Activated effector memory CD4-positive, alpha-beta T cell treated with Interleukin-2 at 50 U/mL for 16 hours (primary cell): ENCODE measurements around the gene PDE1C.

ENCODE experiments used
- DNase-seq: peaks from one replicate; pipeline ENCODE4 v3.0.0-alpha.2; 2020

PDE1C gene

DNA sequence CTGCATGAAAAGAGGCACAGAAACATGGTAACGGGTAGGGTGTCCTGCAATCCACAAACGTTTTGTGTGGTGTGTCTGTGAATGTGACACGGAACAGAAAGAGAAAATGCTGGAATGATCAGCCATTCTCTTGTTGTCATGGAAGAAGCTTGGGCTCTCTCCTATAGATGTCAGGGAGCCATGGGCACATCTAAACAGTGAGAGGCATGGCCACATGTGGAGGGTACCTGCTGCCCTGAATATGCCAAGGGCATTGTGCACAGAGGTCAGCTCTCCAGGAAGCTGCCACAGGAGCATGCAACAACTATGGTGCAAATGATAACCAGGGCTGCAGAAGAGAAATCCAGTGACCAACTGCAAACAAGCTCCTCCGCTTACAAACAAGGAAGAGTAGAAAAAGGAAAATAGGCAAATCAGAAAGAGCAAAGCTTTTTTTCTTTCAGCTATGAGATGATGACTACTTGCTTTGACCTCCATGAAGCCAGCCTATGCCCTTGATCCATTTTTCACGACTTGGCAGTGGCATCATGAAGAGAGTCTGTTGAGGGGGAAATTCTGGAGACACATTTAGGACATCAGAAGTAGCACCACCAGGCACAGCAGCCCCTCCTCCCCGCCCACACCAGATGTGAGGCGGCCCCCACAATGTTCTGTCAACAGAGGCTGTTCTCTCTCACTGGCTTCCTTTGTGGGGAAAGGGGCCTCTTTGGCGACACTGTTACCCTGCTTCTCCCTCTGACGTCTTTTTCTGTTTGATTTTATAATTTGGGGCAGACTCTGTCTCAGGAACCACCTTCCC is 4.8 kb upstream of the PDE1C start:
- DNase-seq, result no peak

DNA sequence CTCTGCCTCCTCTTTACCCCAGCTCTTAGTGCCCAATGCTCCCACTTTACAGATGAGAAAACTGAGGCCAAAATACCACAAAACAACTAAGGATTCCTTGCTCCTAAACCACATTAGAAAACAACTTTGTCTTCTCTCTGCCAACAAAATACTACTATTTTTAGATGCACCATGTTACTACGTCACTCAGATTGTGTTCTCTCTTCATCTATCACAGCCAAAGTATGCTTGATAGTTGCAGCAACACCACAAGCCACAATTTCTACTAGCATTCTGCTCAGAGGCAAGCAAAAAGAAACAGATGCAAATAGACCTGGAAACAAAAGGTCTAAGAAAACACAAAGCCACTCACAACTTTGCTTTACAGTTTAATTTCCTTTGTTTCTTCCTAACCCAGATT is 3.3 kb upstream of the PDE1C start:
- no peak for DNase-seq

DNA sequence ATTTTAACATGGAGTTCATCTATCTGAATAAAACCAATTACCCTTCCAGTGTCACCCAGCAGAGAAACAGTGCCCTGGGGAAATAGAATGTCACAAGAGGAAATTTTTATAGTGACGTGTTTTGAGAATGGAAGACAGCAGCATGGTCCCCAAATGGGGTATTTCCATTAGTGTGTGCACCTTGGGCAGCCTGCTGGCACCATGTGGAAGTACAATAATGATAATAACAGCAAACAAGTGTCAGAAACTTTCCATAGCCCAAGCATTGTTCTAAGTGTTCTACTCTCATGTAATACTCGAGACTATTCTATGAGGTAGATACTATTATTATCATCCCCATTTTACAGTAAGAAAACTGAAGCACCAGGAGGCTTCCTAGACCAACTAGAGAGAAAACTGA is 2.2 kb upstream of the PDE1C start:
- no peak for DNase-seq

DNA sequence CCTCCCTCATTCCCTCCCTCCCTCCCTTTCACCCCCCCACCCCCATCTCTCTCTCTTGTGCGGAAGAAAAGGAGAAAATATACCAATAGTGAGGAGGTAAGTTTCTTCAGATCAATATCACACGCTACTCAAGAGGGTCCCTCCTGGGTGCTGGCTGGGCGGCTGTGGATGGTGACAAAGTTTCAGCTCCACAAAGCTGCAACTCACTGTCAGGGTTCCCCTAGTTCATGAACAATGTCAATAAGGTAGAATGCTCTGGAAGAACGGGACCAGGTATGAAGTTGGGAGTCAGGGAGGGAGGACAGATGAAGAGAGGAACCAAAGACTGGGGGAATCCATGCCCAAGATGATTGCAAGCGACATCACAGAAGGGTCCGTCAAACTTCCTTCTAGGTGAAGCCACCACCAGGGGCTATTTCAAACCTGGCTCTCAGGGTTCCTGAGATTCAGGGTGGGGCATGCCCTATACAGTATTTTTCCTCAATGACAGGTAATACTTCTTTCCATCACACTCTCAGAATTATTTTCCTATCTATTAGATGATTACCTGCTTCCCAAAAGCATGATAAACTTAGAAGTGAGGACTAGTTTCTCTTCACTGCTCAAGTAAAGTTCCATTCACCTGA is 1.4 kb upstream of the PDE1C start:
- no peak for DNase-seq

DNA sequence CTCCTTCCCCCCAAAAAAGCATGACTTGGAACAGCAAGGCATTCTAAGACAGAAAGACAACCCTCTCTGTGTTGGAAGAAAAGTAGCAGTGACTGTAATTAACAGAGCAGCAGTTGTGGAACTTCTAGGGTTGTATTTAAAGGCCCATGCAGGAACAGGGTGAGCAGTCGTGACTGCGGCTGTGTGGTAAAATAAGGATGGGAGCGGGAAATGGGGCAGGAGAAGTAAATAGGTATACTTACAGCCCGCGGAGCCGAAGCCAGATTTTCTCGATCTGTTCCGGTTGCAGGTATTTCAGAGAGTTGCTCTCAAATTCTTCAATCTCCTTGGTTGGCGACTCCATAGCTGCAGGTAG is 179 bp downstream of the PDE1C start:
- no peak for DNase-seq

DNA sequence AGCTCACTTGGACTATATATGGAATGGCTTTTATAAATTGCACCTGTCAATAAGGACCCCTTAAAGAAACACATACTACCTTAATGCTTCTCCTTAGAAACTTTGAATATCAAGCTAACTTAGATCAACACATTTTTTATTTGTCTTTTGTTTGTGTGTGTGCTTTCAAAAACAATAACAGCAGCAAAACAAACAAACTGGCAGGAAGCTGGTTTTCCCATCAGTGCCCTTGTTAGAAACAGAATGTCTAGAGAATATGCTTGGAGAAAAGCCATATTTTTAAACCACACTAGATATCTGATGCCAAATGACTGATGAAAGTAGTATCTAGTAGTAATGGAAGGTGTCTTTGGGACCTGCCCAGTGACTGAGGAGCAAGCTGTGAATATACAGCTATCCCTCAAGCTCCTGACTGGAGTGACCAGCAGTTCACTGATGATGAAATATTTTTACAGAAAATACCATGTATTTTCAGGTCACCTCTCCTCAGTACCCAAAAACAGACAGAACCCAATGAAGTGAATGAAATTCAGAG is 1.0 kb downstream of the PDE1C start:
- DNase-seq, result no peak

DNA sequence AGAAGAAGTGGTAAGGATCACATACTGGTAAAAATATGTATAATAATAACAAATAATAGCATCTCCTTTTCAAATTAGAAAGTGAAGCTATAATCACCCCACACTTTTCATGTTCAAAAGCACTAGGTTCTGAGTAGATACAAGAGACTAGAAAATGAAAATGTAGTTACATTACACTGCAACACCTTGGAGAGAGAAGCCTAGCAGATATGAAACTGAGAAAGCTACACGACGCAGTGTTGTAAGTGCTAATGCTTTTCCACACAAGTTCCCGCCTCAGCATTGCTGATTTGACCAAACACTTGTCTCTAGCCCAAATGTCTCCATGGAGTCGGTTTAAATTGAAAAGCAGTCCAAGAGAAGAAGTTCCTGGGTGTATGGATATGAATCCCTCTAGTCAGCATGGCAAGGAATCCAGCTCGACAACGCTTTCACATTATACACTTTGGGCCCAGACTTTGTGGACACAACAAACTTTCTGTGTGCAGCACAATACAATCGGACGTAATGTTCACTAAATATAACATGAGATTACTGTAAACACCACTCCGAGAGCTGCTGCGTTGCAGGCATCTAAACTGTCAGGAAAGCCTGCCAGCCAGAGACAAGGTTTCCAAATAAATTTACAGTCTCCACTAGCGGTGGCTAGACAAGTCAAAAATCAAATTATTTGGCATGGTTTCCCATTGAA is 1.7 kb downstream of the PDE1C start:
- DNase-seq, result no peak

DNA sequence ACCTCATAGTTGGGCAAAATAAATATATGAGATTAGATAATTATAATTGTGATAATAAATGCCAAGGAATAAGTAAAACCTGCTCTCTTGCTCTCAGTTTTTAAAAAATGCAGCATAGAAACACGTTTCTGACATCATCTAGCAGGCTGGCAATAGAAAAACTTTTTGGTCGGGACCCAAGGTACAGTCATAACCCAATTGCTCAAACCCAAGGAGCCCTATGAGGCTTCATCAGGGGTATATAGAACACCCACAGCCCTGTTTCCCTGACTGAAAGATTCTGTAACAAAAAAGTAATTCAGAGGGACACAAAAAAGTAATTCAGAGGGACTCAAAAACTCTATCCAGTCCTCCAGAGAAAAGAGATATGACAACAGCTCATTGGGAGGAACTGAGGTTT is 3.8 kb downstream of the PDE1C start:
- DNase-seq, result no peak

DNA sequence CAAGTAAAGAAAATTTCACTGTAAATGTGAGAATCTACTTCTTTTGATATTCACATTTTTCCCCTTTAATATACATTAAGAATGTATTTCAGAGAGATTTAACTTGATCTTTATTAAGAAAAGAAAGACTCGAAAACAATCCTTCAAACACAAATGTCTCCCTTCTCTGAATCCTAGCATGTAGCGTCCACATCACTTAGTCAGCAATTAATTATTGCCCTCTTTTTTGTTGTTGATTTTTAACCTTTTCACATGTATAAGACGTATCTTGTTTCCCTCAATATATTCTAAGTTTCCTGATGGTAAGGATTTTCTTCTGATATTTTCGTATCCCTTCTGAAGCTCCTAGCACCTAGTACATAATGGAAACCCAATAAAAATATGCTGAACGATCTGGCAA is 6.6 kb downstream of the PDE1C start:
- no peak for DNase-seq

DNA sequence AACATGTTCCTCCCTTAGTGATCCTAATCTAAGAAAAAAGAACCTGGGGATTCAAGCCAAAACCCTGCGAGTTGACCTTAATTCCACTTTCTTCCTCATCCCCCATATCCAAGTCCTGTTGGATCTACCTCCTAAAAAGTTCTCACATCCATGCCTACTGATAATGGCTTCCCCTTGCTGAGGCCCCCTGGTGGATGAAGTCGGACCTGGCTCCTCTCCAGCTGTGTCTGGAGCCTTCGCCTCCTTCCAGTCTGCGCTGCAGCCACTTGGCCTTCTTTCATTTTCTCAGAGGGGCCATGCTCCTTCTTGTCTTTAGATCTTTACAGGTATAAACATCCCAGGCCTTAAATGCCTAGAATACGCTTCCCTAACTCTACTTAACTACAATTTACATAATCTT is 8.1 kb downstream of the PDE1C start:
- DNase-seq, result no peak

DNA sequence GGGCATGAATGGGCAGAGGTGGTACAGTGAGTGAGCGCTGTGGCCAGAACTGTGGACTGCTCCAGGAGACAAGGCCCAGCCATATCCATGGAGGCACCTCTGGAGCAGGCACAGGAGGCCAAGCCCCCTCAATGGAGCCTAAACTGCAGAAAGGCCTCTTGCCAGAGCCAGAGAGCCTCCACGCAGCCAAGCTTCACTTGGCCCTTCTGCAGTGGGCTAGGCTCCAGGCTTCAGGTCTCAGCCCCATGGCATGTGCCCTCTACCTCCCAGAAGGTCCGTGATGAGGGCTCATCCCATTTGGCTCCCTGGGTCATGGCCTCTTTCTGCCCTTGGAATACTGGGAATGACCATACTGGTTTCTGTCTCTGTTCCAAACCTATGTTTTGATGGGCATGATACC is 8.9 kb downstream of the PDE1C start:
- no peak for DNase-seq

DNA sequence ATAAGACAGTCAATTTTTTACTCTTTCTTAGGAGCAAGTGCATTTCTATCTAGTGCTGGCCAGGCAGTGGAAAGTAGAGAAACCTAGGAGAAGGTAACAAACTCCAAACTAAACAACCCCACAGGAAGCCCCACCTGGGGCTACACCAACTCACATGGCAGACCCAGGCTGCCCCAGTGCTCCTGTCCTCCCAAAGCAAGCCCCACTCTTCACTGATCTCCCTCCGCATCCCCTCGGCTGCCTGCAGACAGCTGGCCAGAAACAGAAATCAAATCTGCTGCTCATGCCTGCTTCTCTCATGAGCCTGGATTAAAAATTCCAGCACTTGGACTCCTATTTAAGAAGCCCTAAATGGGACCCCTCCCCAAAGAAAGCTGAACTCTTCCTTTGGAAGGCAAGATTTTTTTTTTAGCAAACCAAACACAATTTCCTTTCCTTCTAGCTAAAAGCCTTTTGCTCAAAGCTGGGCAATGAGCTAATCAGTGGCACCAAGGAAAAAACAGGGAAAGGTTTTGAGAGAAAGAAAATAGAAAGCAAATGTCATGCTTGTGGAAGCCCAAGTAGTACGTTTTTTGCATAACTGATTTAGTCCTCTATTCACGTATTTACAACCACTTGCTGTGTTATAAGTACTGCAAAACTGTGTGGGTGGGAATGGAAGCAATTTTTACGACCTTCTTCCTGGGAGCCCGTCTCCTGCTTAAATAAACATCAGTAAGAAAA is 10.8 kb downstream of the PDE1C start:
- DNase-seq, result no peak

DNA sequence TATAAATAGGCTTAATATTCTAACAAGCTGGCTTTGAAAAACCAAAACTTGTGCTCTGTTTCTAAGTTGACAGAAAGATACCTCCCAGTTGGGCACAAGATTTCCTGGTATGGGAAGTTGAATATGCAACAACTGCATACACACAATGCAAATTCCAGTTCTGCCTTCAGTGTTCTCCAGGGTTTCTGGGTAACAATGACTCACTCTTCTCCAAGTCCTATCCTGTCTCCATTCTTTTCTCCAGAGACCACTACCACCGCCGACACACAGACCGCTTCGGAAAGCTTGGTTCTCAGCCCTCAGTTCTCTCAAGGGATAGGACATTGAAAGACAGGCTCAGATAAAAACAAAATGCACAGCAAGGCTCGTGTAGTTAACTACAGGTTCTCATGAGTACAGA is 12.2 kb downstream of the PDE1C start:
- DNase-seq, result no peak

DNA sequence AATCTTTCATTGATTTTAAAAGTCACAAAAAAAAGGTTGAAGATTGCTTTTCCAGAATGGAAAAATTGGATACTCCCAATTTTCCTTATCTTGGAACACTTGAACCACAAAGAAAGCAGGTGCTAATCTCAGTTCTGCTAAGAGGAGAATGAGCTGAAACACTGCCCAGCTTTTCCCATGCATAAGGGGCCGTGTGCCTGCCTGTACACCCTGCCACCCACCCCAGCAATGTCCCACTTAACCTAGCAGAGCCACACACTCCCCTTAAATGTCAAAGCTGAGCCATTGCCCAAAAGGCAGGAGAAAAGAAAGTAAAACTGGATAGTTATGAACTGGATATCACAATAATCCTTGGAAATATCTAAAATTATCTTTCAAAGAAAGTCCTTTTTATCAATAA is 13.4 kb downstream of the PDE1C start:
- no peak for DNase-seq

DNA sequence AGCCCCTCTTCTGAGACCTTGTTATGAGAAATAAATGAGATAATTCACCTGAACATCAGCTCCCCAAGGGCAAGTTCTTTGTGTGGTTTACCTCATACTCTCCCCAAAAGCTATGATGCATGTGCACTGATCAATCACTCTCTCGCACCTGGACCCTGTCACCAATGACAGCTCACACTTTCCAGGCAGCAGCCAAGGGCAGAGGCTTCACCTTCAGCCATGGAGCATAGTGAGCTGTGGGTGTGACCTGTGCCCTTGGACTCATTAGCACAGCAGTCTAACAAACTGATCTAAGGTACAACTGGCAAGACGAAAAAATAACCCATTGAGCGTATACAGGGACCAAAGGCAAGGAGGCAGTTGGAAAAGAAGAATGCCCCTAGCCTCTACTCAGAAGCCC is 17.0 kb downstream of the PDE1C start:
- no peak for DNase-seq

DNA sequence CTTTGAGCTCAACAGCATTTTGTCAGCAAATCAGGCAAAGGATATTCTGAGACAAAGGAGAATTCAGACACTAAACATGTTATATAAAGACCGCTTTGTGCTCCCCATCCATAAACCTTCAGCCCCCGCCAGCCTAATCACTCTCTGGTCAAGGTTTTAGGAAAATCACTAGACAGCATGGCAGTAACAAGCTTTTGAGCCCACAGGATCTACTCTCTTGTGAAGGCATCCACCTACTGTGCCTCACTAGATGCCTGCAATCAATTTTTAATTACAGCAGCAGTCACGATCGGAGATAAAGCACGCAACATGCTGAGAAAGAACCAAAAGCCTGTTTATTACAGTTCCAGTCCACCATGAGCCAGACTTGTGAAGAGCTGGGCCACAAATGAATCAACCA is 19.1 kb downstream of the PDE1C start:
- DNase-seq, result no peak

DNA sequence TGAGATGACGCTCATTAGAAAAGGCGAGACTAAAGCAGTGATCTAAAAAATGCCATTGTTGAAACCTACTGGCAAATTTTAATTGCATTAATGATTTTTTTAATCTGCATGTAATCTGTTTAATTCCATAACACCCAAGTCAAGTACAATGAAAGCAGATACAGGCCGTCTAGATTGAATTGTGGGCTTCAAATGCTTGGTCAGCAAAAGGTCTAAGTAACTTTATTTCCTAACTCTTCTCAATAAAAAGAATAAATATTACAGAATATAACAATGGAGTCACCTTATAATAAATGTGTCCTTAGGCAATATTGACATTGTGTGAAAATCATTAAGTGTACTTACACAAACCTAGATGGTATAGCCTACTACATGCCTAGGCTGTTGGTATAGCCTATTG is 20.6 kb downstream of the PDE1C start:
- no peak for DNase-seq

DNA sequence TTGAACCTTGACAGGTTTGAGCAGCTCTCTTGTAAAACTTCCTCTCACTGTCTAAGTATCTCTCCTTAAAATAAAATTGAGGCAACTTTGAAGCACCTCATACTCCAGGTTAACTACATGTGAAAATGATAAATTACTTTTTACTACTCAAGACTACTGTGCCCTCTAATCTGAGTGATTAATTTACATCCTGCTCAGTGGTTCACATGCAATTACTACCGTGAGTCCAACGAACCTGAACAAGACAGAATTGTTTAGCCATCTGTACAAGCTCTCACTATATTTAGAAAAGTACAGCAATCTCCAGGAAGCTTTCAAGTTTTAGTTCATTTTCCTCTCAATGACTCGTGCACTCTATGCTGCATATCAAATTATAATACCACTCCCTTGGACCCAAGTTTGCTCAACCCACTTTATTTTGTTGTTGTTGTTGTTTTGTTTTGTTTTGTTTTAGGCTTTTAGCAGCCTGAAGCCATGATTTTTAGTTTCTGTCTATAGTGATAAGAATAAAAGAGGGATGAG is 21.2 kb downstream of the PDE1C start:
- DNase-seq, result no peak

DNA sequence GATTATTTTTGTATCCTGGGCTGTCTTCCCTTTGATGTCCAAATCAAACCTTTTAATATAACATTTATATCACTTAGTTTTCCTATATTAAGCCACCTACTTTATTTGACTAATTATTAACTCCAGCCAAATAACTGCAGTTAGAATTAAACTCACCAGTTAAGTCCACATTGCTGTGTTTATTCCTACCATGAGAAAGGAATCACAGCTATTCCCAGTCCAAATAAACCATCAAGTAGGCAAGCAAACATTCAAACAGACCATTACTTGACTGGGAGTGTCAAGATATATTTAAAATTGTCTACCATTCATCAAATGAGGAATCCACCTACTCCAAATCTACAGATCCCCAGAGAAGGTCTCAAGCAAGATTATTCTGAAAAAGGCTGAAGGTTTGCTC is 22.4 kb downstream of the PDE1C start:
- DNase-seq, result no peak

DNA sequence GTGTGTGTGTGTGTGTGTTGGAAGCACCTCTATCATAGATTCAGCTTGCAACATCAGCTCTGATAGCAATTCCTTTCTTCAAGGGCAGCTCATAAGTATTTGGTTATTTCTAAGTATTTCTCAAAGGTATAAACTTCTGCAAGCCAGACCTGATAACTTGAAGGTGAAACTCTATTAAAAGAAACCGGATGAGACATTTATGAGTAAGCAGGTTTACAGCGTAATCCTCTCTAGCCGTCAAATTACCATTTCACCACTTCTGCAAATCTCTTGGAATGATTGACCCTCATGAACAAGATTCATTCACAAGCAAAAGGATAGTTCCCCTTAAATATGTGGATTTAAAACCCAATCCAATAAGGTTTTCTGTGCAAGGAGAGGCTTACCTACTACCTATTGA is 23.1 kb downstream of the PDE1C start:
- DNase-seq, result no peak

DNA sequence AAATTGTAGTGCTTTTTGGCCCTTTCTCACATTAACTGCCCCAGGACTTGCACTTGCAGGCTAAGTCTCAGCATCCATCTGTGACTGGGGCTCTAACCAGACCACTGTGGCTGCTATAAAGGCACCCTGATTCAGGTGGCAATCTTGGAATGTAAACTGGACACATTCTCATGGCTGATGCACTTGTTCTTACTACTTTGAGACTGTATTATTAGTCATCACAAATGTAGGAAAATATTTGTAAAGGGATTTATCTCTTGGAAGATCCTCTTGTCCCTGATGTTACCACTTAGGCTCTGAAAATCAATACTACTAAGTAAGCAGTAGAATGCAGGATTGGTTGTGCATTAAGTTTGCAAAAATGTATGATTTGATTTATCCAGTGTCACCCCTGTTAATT is 25.0 kb downstream of the PDE1C start:
- DNase-seq, result no peak

DNA sequence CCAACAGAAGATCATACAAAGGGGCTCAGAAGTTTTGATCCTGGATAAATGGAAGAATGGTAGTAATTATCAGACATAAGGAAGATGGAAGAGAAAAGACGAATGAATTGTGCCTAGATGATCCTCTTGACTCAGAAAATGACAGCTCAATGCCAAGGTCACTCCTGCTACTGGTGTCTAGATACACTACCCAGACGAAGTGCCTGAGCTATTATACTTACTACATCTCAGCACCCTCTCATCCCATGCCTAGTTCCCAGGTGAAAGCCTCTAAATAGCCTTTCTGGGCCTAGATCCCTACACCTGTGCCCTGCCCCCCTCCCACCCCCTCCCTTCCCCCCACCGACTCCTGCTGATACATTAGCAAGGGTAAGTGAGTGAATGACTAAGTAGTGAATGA is 25.5 kb downstream of the PDE1C start:
- DNase-seq, result no peak

DNA sequence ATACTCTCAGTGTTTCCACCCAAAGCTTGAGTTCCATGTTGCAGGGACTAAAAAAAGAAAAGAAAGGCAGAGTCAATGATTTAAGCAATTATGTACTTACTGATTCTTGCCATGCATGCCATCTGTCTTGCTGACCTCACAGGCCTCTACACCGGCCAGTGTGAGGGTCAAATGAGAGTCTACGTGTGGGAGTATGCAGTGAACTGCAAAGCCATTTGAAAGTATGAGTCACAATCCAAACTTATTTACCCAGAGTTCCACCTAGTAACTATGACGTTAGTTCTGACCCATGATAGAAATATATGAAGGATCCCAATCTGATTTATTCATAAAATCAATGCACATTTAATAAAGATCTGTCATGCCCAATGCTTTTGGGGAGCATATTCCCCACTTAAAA is 26.5 kb downstream of the PDE1C start:
- DNase-seq, result no peak
